BE2C (cell line): ENCODE results near the gene OMG.
"Not testable (repeated sequence)": the region's sequence is repeated elsewhere in the genome, so short reads cannot be mapped to it uniquely, and the experiment has no call there.

Experiments used
- DNase-seq: peaks from one replicate; pipeline ENCODE4 v3.0.0-alpha.2; 2020
- H3K27me3 ChIP-seq: fragments of 250-450 bp; sonication (Bioruptor Pico); 2 replicates; pipeline ENCODE4 v1.5.1; 2020; ENCODE audit warnings: mild to moderate bottlenecking
- H3K36me3 ChIP-seq: fragments of 250-450 bp; sonication (Bioruptor Pico); 2 replicates; pipeline ENCODE4 v1.5.1; 2020; ENCODE audit warnings: mild to moderate bottlenecking
- H3K4me1 ChIP-seq: fragments of 250-450 bp; sonication (Bioruptor Pico); 2 replicates; pipeline ENCODE4 v1.5.1; 2020
- H3K4me3 ChIP-seq: 2 replicates; pipeline ENCODE4 v1.5.1; 2011; ENCODE audit warnings: low read depth, low read length
- H3K9me3 ChIP-seq: fragments of 250-450 bp; sonication (Bioruptor Pico); 2 replicates; pipeline ENCODE4 v1.5.1; 2020
- TF ChIP-seq, protein P1 (sequence below): IDR thresholded peaks from 2 replicates; pipeline ENCODE4 v1.5.1; 2012; ENCODE audit warnings: mild to moderate bottlenecking, low read depth, low read length

Gene OMG

DNA sequence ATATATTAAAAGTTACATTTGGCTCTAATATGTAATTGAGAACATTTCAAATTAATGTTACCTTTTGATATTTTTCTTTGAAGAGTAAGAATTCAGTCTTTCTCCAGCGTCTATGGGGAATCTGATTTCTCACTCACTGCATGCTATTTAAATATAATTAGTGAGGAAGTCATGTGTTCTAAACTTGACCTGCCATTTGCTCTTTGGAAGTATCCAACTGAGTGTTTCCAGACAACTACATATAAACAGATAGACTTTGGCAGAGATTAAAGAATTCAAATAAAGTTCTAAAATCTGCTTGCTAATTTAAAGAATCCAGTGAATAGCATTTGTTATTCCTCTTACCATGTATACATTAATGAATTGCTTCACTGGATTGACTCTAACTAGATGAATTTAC is 23.5 kb downstream of the OMG start:
- TF ChIP-seq, protein P1, sequence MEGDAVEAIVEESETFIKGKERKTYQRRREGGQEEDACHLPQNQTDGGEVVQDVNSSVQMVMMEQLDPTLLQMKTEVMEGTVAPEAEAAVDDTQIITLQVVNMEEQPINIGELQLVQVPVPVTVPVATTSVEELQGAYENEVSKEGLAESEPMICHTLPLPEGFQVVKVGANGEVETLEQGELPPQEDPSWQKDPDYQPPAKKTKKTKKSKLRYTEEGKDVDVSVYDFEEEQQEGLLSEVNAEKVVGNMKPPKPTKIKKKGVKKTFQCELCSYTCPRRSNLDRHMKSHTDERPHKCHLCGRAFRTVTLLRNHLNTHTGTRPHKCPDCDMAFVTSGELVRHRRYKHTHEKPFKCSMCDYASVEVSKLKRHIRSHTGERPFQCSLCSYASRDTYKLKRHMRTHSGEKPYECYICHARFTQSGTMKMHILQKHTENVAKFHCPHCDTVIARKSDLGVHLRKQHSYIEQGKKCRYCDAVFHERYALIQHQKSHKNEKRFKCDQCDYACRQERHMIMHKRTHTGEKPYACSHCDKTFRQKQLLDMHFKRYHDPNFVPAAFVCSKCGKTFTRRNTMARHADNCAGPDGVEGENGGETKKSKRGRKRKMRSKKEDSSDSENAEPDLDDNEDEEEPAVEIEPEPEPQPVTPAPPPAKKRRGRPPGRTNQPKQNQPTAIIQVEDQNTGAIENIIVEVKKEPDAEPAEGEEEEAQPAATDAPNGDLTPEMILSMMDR = no peak

GRCh38 chr17:31272803-31273202 is 24.2 kb downstream of the OMG start:
- TF ChIP-seq, protein P1 = no peak
- no peaks in the 10 kb centered on the region for H3K4me1 ChIP-seq
- no peaks in the 10 kb centered on the region for H3K36me3 ChIP-seq

More for the DNA sequence above, 23.5 kb downstream of the OMG start:
- Histone ChIP-seq H3K9me3 (no peaks in the 10 kb centered on the region), H3K4me1 (no peaks in the 10 kb centered on the region), H3K36me3 (no peaks in the 10 kb centered on the region), H3K27me3 (no peaks in the 10 kb centered on the region), H3K4me3 (no peak overlapping the region)
- no peak for DNase-seq

DNA sequence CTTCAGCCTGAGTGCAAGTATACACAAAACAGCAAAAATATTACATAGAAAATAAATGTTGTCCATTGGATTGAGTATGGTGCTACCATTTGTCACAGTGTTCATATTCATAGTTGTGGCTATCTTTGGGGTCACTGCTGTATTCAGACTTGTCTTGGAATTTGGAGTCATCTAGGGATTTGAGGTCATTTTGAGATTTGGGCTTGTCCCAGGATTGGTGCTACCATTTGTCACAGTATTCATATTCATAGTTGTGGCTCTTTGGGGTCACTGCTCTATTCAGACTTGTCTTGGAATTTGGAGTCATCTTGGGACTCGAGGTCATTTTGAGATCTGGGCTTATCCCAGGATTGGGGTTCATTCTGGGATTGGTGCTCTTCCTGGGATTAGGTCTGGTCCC is 24.8 kb downstream of the OMG start:
- no peak for DNase-seq
- TF ChIP-seq, protein P1 = no peak
- Histone ChIP-seq H3K27me3 (no peaks in the 10 kb centered on the region), H3K4me3 (no peak overlapping the region), H3K36me3 (no peaks in the 10 kb centered on the region), H3K4me1 (no peaks in the 10 kb centered on the region), H3K9me3 (no peaks in the 10 kb centered on the region)

More at GRCh38 chr17:31272803-31273202, 24.2 kb downstream of the OMG start:
- Histone ChIP-seq H3K9me3 (no peaks in the 10 kb centered on the region), H3K4me3 (no peak overlapping the region), H3K27me3 (no peaks in the 10 kb centered on the region)
- no peak for DNase-seq

DNA sequence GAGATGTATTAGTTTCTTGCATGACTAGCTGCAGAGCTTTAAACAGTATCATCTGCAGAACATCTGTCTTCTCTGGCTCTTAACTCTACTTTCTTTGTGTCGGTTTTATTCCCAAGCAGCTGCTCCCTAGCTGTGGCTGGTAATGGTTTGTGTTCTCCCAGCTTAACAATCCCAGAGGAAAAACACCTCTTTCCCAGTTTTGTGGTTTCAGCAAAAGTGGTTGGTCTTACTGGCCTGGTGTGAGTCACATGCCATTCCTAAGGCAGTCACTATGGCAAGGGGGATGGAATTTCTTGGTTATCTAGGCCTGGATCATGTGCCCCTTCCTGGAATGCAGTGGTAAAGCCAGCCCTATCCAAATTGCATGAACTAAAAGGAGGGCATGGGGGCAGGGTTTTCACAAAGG is 27.5 kb downstream of the OMG start:
- TF ChIP-seq, protein P1 = no peak
- Histone ChIP-seq H3K36me3 (no peaks in the 10 kb centered on the region), H3K27me3 (no peaks in the 10 kb centered on the region), H3K9me3 (no peaks in the 10 kb centered on the region), H3K4me1 (no peaks in the 10 kb centered on the region), H3K4me3 (no peak overlapping the region)
- no peak for DNase-seq

DNA sequence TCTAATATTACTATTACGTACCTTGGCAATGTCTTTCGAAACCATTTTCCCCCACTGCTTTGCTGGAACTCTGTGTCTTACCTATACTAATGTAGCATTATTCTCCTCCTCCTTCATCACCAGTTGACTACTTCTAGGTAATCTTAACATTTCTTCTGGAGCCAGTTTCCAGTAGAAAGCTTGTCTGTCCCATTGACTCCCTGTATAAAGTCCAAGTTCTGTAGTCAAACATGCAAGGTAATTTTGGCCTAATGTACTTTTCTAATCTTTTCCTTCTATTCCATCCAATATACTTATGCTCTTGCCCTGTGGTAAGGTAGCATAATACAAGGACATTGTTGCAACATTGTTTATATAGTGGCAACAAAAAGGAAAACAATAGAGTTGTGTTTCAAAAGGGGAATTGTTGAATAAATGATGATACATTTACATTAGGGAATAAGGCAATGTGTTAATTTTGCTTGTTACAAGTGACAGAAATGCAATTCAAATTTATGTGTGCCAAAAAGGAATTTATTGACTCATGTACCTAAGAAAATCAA is 27.9 kb downstream of the OMG start:
- TF ChIP-seq, protein P1 = no peak
- Histone ChIP-seq H3K36me3 (no peaks in the 10 kb centered on the region), H3K4me3 (no peak overlapping the region), H3K4me1 (no peaks in the 10 kb centered on the region), H3K9me3 (no peaks in the 10 kb centered on the region), H3K27me3 (no peaks in the 10 kb centered on the region)
- DNase-seq = no peak

GRCh38 chr17:31266042-31266441 is 31.0 kb downstream of the OMG start:
- Histone ChIP-seq H3K36me3 (no peaks in the 10 kb centered on the region), H3K4me3 (no peak overlapping the region), H3K4me1 (no peaks in the 10 kb centered on the region), H3K9me3 (no peaks in the 10 kb centered on the region), H3K27me3 (no peaks in the 10 kb centered on the region)
- DNase-seq = no peak
- TF ChIP-seq, protein P1 = no peak

DNA sequence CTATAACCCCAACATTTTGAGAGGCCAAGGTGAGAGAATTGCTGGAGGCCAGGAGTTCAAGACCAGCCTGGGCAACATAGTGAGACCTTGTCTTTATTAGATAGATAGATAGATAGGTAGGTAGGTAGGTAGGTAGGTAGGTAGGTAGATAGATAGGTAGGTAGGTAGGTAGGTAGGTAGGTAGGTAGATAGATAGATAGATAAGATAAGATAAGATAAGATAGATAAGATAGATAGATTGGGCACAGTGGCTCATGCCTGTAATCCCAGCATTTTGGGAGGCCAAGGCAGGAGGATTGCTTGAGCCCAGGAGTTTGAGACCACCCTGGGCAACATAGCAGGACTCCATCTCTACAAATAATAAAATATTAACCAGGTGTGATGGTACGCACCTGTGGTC is 34.1 kb downstream of the OMG start:
- not testable (repeated sequence) for H3K36me3 ChIP-seq, H3K27me3 ChIP-seq, H3K4me1 ChIP-seq, DNase-seq, H3K9me3 ChIP-seq, H3K4me3 ChIP-seq
